GM21619 (cell line): ENCODE results near the gene TMEM119.
"Not testable (repeated sequence)": the region's sequence is repeated elsewhere in the genome, so short reads cannot be mapped to it uniquely, and the experiment has no call there.

ENCODE experiments used
- ATAC-seq: cut with Tn5 transposase; IDR thresholded peaks from one replicate; pipeline ENCODE4 v1.9.1; 2021; ENCODE audit not compliant: unreplicated experiment

The TMEM119 gene

GRCh38 chr12:108602976-108603704 is 5.3 kb upstream of the TMEM119 start:
- ATAC-seq, result no peak

- no peak for ATAC-seq
Observed at GRCh38 chr12:108602209-108602705, 4.4 kb upstream of the TMEM119 start.

- ATAC-seq, result no peak
Observed at GRCh38 chr12:108600702-108601007, 2.8 kb upstream of the TMEM119 start.

GRCh38 chr12:108599948-108600701 is 2.2 kb upstream of the TMEM119 start:
- ATAC-seq, result no peak

GRCh38 chr12:108599541-108599940 is 1.7 kb upstream of the TMEM119 start:
- ATAC-seq, result no peak

GRCh38 chr12:108598553-108599250 is 818 bp upstream of the TMEM119 start:
- ATAC-seq, result no peak

- ATAC-seq, result no peak
Observed at GRCh38 chr12:108596854-108597558, 878 bp downstream of the TMEM119 start.

GRCh38 chr12:108595711-108596647 is 1.9 kb downstream of the TMEM119 start:
- no peak for ATAC-seq

- no peak for ATAC-seq
Observed at GRCh38 chr12:108594960-108595710, 2.7 kb downstream of the TMEM119 start.

GRCh38 chr12:108594323-108594903 is 3.5 kb downstream of the TMEM119 start:
- no peak for ATAC-seq

GRCh38 chr12:108592033-108592909 is 5.6 kb downstream of the TMEM119 start:
- no peak for ATAC-seq

- no peak for ATAC-seq
Observed at GRCh38 chr12:108591267-108591980, 6.5 kb downstream of the TMEM119 start.

- ATAC-seq, result not testable (repeated sequence)
Observed at GRCh38 chr12:108590463-108590862, 7.4 kb downstream of the TMEM119 start.

- ATAC-seq, result no peak
Observed at GRCh38 chr12:108589840-108590229, 8.0 kb downstream of the TMEM119 start.

GRCh38 chr12:108589028-108589839 is 8.7 kb downstream of the TMEM119 start:
- no peak for ATAC-seq

GRCh38 chr12:108587826-108588225 is 10.1 kb downstream of the TMEM119 start:
- no peak for ATAC-seq

- no peak for ATAC-seq
Observed at GRCh38 chr12:108586306-108586705, 11.6 kb downstream of the TMEM119 start.
